Hepatocyte (in vitro differentiated cells): Measurements from ENCODE around the gene CCDC18. TPM values are rescaled to one million over a fixed set of nuclear protein-coding genes. Genes with fewer than 3 reads are reported as not detected.
"Not testable (repeated sequence)": the region's sequence is repeated elsewhere in the genome, so short reads cannot be mapped to it uniquely, and the experiment has no call there.

Experiments
- DNase-seq: peaks from one replicate; pipeline ENCODE4 v3.0.0-alpha.2; 2016; ENCODE audit warnings: low spot score
- H2AFZ ChIP-seq: fragments of 200-600 bp; sonication (generic); 2 replicates; pipeline ENCODE4 v1.6.0; 2016; ENCODE audit warnings: antibody characterized with exemption, mild to moderate bottlenecking
- H3K27ac ChIP-seq: fragments of 200-600 bp; sonication (generic); 2 replicates; pipeline ENCODE4 v1.5.1; 2016; ENCODE audit warnings: mild to moderate bottlenecking
- H3K27me3 ChIP-seq: fragments of 200-600 bp; sonication (generic); 2 replicates; pipeline ENCODE4 v1.6.1; 2016
- H3K36me3 ChIP-seq: fragments of 200-600 bp; sonication (generic); replicated peaks from 2 replicates; pipeline ENCODE4 v1.5.1; 2016; ENCODE audit warnings: low read depth; ENCODE audit not compliant: insufficient read depth
- H3K4me1 ChIP-seq: fragments of 200-600 bp; sonication (generic); 2 replicates; pipeline ENCODE4 v1.5.1; 2016; ENCODE audit warnings: mild to moderate bottlenecking, moderate library complexity; ENCODE audit not compliant: insufficient read depth
- H3K4me2 ChIP-seq: fragments of 200-600 bp; sonication (generic); 2 replicates; pipeline ENCODE4 v1.6.0; 2016
- H3K4me3 ChIP-seq: fragments of 200-600 bp; sonication (generic); 2 replicates; pipeline ENCODE4 v1.5.1; 2016; ENCODE audit warnings: mild to moderate bottlenecking
- H3K79me2 ChIP-seq: fragments of 200-600 bp; sonication (generic); 2 replicates; pipeline ENCODE4 v1.6.0; 2017; ENCODE audit warnings: mild to moderate bottlenecking
- H3K9me2 ChIP-seq: fragments of 200-600 bp; sonication (generic); replicated peaks from 2 replicates; pipeline ENCODE4 v1.6.0; 2017; ENCODE audit warnings: mild to moderate bottlenecking; ENCODE audit not compliant: insufficient read depth
- H3K9me3 ChIP-seq: fragments of 200-600 bp; sonication (generic); 2 replicates; pipeline ENCODE4 v1.5.1; 2016; ENCODE audit warnings: low read depth, mild to moderate bottlenecking
- H4K20me1 ChIP-seq: fragments of 200-600 bp; sonication (generic); 2 replicates; pipeline ENCODE4 v1.6.0; 2016; ENCODE audit warnings: mild to moderate bottlenecking; ENCODE audit not compliant: insufficient read depth, poor library complexity, severe bottlenecking
- EZH2 ChIP-seq: fragments of 200-600 bp; sonication (generic); IDR thresholded peaks from 2 replicates; pipeline ENCODE4 v1.6.1; 2016; ENCODE audit warnings: antibody characterized with exemption, mild to moderate bottlenecking, borderline replicate concordance
- EZH2phosphoT487 ChIP-seq: fragments of 200-600 bp; sonication (generic); IDR thresholded peaks from one replicate; pipeline ENCODE4 v1.6.1; 2018; ENCODE audit warnings: antibody characterized with exemption, mild to moderate bottlenecking, low read depth, moderate library complexity; ENCODE audit not compliant: unreplicated experiment, severe bottlenecking
- WGBS: methylation state at CpG from one replicate; pipeline ENCODE4 v1.1.6; 2016; ENCODE audit warnings: low lambda C conversion rate; ENCODE audit errors: missing lambda C conversion rate; 5-methylcytosine and 5-hydroxymethylcytosine counted together
- polyA plus RNA-seq: library from polyadenylated mRNA; unstranded; fragments of >200 nt; fragmentation: Nextera tagmentation; extraction: Ambion mirVana; gene quantifications from 2 replicates; pipeline ENCODE4 v1.2.1, GENCODE V29; 2016
- total RNA-seq: library from RNA; depleted of rRNA; stranded (reverse); fragments of >200 nt; gene quantifications from 2 replicates; pipeline ENCODE4 v1.2.3, GENCODE V29; 2014
- TF ChIP-seq, protein P1 (sequence below): fragments of 200-600 bp; sonication (generic); IDR thresholded peaks from 2 replicates; pipeline ENCODE4 v1.5.1; 2016; ENCODE audit warnings: antibody characterized with exemption, mild to moderate bottlenecking; ENCODE audit not compliant: poor library complexity

The CCDC18 gene
- total and polyA plus RNA-seq, 2 experiments from 2014 or later = 4.9 to 6.8 TPM

DNA sequence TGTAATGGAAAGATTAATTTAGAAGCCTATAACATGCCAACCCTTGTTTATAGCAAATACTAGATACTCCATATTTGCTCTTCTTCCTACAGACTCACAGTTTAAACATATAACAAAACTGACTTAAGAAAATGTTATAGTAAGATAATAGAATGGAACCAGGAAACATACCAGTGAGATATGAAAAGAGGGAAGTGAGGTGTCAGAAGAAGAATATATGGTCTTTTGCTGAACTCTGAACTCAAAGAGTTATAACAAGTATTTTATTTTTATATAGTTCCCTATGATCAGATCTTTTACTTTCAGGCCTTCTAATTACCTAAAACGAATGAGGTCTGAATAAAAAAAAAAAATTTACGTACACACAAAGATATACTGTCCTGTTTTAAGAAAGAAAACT lies 21.2 kb upstream of the CCDC18 start:
- no peaks in the 10 kb centered on the region for H3K9me2 ChIP-seq
- H3K4me1 ChIP-seq = no peaks in the 10 kb centered on the region
- TF ChIP-seq, protein P1, sequence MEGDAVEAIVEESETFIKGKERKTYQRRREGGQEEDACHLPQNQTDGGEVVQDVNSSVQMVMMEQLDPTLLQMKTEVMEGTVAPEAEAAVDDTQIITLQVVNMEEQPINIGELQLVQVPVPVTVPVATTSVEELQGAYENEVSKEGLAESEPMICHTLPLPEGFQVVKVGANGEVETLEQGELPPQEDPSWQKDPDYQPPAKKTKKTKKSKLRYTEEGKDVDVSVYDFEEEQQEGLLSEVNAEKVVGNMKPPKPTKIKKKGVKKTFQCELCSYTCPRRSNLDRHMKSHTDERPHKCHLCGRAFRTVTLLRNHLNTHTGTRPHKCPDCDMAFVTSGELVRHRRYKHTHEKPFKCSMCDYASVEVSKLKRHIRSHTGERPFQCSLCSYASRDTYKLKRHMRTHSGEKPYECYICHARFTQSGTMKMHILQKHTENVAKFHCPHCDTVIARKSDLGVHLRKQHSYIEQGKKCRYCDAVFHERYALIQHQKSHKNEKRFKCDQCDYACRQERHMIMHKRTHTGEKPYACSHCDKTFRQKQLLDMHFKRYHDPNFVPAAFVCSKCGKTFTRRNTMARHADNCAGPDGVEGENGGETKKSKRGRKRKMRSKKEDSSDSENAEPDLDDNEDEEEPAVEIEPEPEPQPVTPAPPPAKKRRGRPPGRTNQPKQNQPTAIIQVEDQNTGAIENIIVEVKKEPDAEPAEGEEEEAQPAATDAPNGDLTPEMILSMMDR = no peak
- TF ChIP-seq EZH2 = no peak
- no peak for TF ChIP-seq EZH2phosphoT487
- H3K79me2 ChIP-seq = peaks cover 47% of the 10 kb centered on the region
- no peaks in the 10 kb centered on the region for H3K36me3 ChIP-seq
- H4K20me1 ChIP-seq = no peaks in the 10 kb centered on the region
- no peak overlapping the region for H2AFZ ChIP-seq
- H3K9me3 ChIP-seq = no peaks in the 10 kb centered on the region
- H3K27ac ChIP-seq = no peak overlapping the region
- WGBS = 93% methylated on average over 2 of the region's 2 CpGs
- H3K4me2 ChIP-seq = no peak overlapping the region
- no peak overlapping the region for H3K4me3 ChIP-seq
- no peak for DNase-seq
- no peaks in the 10 kb centered on the region for H3K27me3 ChIP-seq

DNA sequence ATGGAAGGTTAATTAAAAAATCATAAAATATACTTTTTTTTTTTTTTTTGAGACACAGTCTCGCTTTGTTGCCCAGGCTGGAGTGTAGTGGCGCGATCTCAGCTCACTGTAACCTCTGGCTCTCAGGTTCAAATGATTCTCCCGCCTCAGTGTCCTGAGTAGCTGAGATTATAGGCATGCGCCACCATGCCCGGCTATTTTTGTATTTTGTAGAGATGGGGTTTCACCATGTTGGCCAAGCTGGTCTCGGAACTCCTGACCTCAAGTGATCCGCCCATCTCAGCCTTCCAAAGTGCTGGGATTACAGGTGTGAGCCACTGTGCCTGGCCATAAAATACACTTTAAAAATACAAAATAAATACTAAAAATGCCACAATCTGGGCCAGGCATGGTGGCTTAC lies 17.2 kb upstream of the CCDC18 start:
- not testable (repeated sequence) for H3K36me3 ChIP-seq, H3K4me1 ChIP-seq, H4K20me1 ChIP-seq, H3K4me3 ChIP-seq, H3K4me2 ChIP-seq, H3K27me3 ChIP-seq, DNase-seq, H3K9me2 ChIP-seq, H3K27ac ChIP-seq, H2AFZ ChIP-seq, H3K9me3 ChIP-seq
- peaks cover 87% of the 10 kb centered on the region for H3K79me2 ChIP-seq
- WGBS = 98% methylated on average over 8 of the region's 8 CpGs

DNA sequence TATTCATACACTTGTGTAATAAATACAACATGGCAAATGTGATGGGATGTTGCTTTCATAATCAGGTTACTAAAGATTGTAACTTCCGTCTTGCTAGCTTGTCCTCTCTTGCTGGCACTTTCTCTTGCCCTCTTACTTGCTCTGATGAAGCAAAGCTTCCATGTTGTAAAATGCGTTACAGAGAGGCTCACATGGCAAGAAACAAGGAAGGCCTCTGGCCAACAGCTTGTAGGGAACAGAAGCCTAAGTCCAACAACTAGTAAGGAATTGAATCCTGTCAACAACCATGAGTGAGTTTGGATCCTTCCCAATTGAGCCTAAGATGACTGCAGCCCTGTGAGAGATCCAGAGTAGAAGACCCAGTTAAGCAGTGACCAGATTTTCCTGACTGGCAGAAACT lies 15.7 kb upstream of the CCDC18 start:
- WGBS = 98% methylated on average over 2 of the region's 2 CpGs
- H3K79me2 ChIP-seq = peaks cover 95% of the 10 kb centered on the region
- no peaks in the 10 kb centered on the region for H3K9me3 ChIP-seq
- no peak overlapping the region for H3K4me2 ChIP-seq
- no peaks in the 10 kb centered on the region for H3K36me3 ChIP-seq
- no peak overlapping the region for H3K4me3 ChIP-seq
- H3K27ac ChIP-seq = no peak overlapping the region
- no peaks in the 10 kb centered on the region for H3K9me2 ChIP-seq
- no peaks in the 10 kb centered on the region for H4K20me1 ChIP-seq
- TF ChIP-seq EZH2phosphoT487 (no peak), EZH2 (no peak)
- DNase-seq = no peak
- H2AFZ ChIP-seq = no peak overlapping the region
- no peaks in the 10 kb centered on the region for H3K4me1 ChIP-seq
- no peaks in the 10 kb centered on the region for H3K27me3 ChIP-seq

DNA sequence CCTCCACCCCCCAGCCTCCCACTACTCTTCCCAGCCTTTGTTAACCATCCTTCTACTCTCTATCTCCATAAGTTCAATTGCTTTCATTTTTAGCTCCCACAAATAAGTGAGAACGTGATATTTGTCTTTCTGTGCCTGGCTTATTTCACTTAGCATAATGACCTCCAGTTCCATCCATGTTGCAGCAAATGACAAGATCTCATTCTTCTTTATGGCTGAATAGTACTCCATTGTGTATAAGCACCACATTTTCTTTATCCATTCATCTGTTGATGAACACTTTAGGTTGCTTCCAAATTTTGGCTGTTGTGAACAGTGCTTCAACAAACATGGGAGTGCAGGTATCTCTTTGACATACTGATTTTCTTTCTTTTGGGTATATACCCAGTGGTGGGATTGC lies 14.6 kb upstream of the CCDC18 start:
- H3K27me3 ChIP-seq, H3K4me3 ChIP-seq, DNase-seq, H4K20me1 ChIP-seq, H2AFZ ChIP-seq, H3K9me2 ChIP-seq, H3K4me1 ChIP-seq, H3K36me3 ChIP-seq, H3K27ac ChIP-seq, H3K4me2 ChIP-seq, H3K9me3 ChIP-seq: not testable (repeated sequence)
- peaks cover 96% of the 10 kb centered on the region for H3K79me2 ChIP-seq
- WGBS = 96% methylated on average over 1 of the region's 1 CpG

DNA sequence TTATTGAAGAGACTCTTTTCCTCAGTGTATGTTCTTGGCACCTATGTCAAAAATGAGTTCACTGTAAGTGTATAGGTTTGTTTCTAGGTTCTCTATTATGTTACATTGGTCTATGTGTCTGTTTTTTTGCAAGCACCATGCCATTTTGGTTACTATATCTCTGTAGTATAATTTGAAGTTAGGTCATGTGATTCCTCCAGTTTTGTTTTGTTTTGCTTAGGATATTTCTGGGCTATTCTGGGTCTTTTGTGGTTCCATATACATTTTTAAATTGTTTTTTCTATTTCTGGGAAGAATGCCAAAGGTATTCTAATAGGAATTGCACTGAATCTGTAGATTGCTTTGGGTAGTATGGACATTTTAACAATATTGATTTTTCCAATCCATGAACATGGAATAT lies 13.5 kb upstream of the CCDC18 start:
- no peak overlapping the region for H3K27ac ChIP-seq
- no peaks in the 10 kb centered on the region for H3K27me3 ChIP-seq
- H3K4me3 ChIP-seq = no peak overlapping the region
- DNase-seq = no peak
- H3K36me3 ChIP-seq = no peaks in the 10 kb centered on the region
- H3K9me3 ChIP-seq = no peaks in the 10 kb centered on the region
- no peaks in the 10 kb centered on the region for H3K9me2 ChIP-seq
- H4K20me1 ChIP-seq = peaks cover 5% of the 10 kb centered on the region
- H3K79me2 ChIP-seq = peaks cover 96% of the 10 kb centered on the region
- H2AFZ ChIP-seq = no peak overlapping the region
- H3K4me2 ChIP-seq = no peak overlapping the region
- H3K4me1 ChIP-seq = no peaks in the 10 kb centered on the region
- no peak for TF ChIP-seq EZH2phosphoT487
- TF ChIP-seq, protein P1 = no peak
- no peak for TF ChIP-seq EZH2

DNA sequence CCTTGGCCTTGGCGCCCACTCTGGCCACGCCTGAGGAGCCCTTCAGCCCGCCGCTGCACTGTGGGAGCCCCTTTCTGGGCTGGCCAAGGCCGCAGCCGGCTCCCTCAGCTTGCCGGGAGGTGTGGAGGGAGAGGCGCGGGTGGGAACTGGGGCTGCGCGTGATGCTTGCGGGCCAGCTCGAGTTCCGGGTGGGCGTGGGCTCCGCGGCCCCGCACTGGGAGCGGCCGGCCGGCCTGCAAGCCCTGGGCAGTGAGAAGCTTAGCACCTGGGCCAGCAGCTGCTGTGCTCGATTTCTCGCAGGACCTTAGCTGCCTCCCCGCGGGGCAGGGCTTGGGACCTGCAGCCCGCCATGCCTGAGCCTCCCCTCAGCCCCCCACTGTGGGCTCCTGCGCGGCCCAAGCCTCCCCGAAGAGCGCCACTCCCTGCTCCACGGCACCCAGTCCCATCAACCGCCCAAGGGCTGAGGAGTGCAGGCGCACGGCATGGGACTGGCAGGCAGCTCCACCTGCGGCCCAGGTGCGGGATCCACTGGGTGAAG lies 10.3 kb upstream of the CCDC18 start:
- H3K4me3 ChIP-seq, H3K36me3 ChIP-seq, H3K9me2 ChIP-seq, H4K20me1 ChIP-seq, H3K9me3 ChIP-seq, H3K4me2 ChIP-seq, DNase-seq, H3K27me3 ChIP-seq, H2AFZ ChIP-seq, H3K27ac ChIP-seq, H3K4me1 ChIP-seq: not testable (repeated sequence)
- H3K79me2 ChIP-seq = peaks cover 100% of the 10 kb centered on the region
- 99% methylated on average over 36 of the region's 36 CpGs for WGBS
